HepG2 (cell line): Measurements from ENCODE around the gene RRAGA. TPM values are rescaled to one million over a fixed set of nuclear protein-coding genes. Genes with fewer than 3 reads are reported as not detected.

Experiments used
- ATAC-seq: fragments of 200-7000 bp; cut with Tn5 transposase; 3 replicates; pipeline ENCODE4 v1.9.1; 2020; ENCODE audit warnings: mild to moderate bottlenecking, moderate library complexity
- BruUV-seq: library from RNA; stranded (reverse); fragments of 400-500 nt; replicated peaks from 2 replicates; lab custom pipeline; 2021; lab: Mats Ljungman, UMichigan
- CTCF ChIA-PET: fragments of 300-600 bp; formaldehyde crosslinking; extraction: SDS; loops from one replicate; lab custom pipeline; 2021; ENCODE audit warnings: low total read pairs, inconsistent platforms, low intra/inter-chr PET ratio; lab: Yijun Ruan, JAX
- POLR2A ChIA-PET: fragments of 350-600 bp; sonication (Branson Sonifier 250); formaldehyde crosslinking; loops from one replicate; lab custom pipeline; 2020; ENCODE audit warnings: antibody characterized with exemption, inconsistent platforms; lab: Yijun Ruan, JAX
- DNase-seq: peaks from one replicate; pipeline ENCODE4 v3.0.0-alpha.2; 2015; ENCODE audit warnings: low spot score
- FAIRE-seq: peaks from 3 replicates; lab custom pipeline; 2011; peaks lifted over from hg19 to GRCh38; lab: Jason Lieb, UNC
- H2AFZ ChIP-seq: one replicate; pipeline ENCODE4 v1.6.1; 2011; ENCODE audit warnings: low read length, inconsistent platforms
- H3K27ac ChIP-seq: fragments of 300-600 bp; 3 replicates; pipeline ENCODE4 v1.8.0; 2011; ENCODE audit warnings: mixed run types, mild to moderate bottlenecking, mixed read lengths, low read length, inconsistent platforms; ENCODE audit not compliant: insufficient read depth; ENCODE audit errors: extremely low read length
- H3K27me3 ChIP-seq, 2 experiments: fragments of 200-600 bp in 1 of 2; 2 replicates in 1 of 2; 3 replicates in 1 of 2; pipeline versions ENCODE4 v1.6.0 to v1.8.0; 2011; ENCODE audit warnings: low read length in 2 of 2, mild to moderate bottlenecking in 2 of 2, moderate library complexity in 2 of 2, inconsistent platforms in 1 of 2; ENCODE audit not compliant: insufficient read depth in 2 of 2, control insufficient read depth in 1 of 2
- H3K36me3 ChIP-seq, 2 experiments: fragments of 200-600 bp in 1 of 2; replicated peaks in 1 of 2; 2 replicates in 1 of 2; 3 replicates in 1 of 2; pipeline versions ENCODE4 v1.5.1 to v1.8.0; 2011; ENCODE audit warnings: low read length in 2 of 2, inconsistent platforms in 1 of 2; ENCODE audit not compliant: insufficient read depth in 2 of 2, control insufficient read depth in 1 of 2
- H3K4me1 ChIP-seq: 2 replicates; pipeline ENCODE4 v1.5.1; 2012; ENCODE audit warnings: low read length, inconsistent platforms; ENCODE audit not compliant: insufficient read depth
- H3K4me2 ChIP-seq: 2 replicates; pipeline ENCODE4 v1.6.0; 2011; ENCODE audit warnings: low read depth, low read length, inconsistent platforms
- H3K4me3 ChIP-seq, 3 experiments: fragments of 200-600 bp in 1 of 3; sonication (generic), shearing (Covaris generic) in 1 of 3; replicated peaks in 1 of 3; 2 replicates each; pipeline ENCODE4 v1.5.1; 2011 to 2016; ENCODE audit warnings: low read length in 3 of 3, inconsistent platforms in 2 of 3, low read depth in 2 of 3, mild to moderate bottlenecking in 2 of 3, control low read depth in 1 of 3, mixed read lengths in 1 of 3; ENCODE audit not compliant: insufficient read depth in 1 of 3
- H3K79me2 ChIP-seq: one replicate; pipeline ENCODE4 v1.6.1; 2011; ENCODE audit warnings: low read length, inconsistent platforms; ENCODE audit not compliant: insufficient read depth
- H3K9ac ChIP-seq: 2 replicates; pipeline ENCODE4 v1.6.0; 2011; ENCODE audit warnings: mild to moderate bottlenecking, low read depth, low read length, inconsistent platforms; ENCODE audit not compliant: insufficient read depth
- H3K9me3 ChIP-seq: 2 replicates; pipeline ENCODE4 v1.5.1; 2012; ENCODE audit warnings: mild to moderate bottlenecking, low read length
- H4K20me1 ChIP-seq: 2 replicates; pipeline ENCODE4 v1.6.0; 2011; ENCODE audit warnings: inconsistent platforms, mild to moderate bottlenecking, low read length, moderate library complexity; ENCODE audit not compliant: insufficient read depth
- CBFB ChIP-seq: sonication (generic); formaldehyde crosslinking; IDR thresholded peaks from 2 replicates; pipeline ENCODE4 v1.4.0; 2020; ENCODE audit warnings: missing genetic modification reagents
- FOXP1 ChIP-seq, 2 experiments: fragments of 450-650 bp in 1 of 2; IDR thresholded peaks; 2 replicates each; pipeline ENCODE4 v1.6.1; 2017 to 2018; ENCODE audit warnings: antibody characterized with exemption in 1 of 2
- GTF2F1 ChIP-seq: fragments of 150-350 bp; IDR thresholded peaks from 2 replicates; pipeline ENCODE4 v1.6.1; 2014; ENCODE audit warnings: low read length
- MTA1 ChIP-seq: sonication (generic); formaldehyde crosslinking; IDR thresholded peaks from 2 replicates; pipeline ENCODE4 v1.4.0; 2020; ENCODE audit warnings: missing genetic modification reagents, mild to moderate bottlenecking, borderline replicate concordance
- MXD4 ChIP-seq: IDR thresholded peaks from 2 replicates; pipeline ENCODE4 v1.6.1; 2016; ENCODE audit warnings: mild to moderate bottlenecking, missing biosample characterization, missing genetic modification reagents
- MZF1 ChIP-seq: sonication (generic); formaldehyde crosslinking; IDR thresholded peaks from 2 replicates; pipeline ENCODE4 v1.8.1; 2023; ENCODE audit warnings: mild to moderate bottlenecking, missing genetic modification reagents, borderline replicate concordance
- NPAS2 ChIP-seq: sonication (generic); formaldehyde crosslinking; IDR thresholded peaks from 2 replicates; pipeline ENCODE4 v1.8.0; 2022; ENCODE audit warnings: mild to moderate bottlenecking, missing genetic modification reagents, borderline replicate concordance
- RAD21 ChIP-seq: fragments of 450-650 bp; formaldehyde crosslinking; IDR thresholded peaks from 2 replicates; pipeline ENCODE4 v1.5.0; 2020; ENCODE audit warnings: mild to moderate bottlenecking
- SMC3 ChIP-seq: IDR thresholded peaks from 2 replicates; pipeline ENCODE4 v1.6.1; 2011; ENCODE audit warnings: low read length, improper control_type of control experiment
- STAG1 ChIP-seq: sonication (generic); formaldehyde crosslinking; IDR thresholded peaks from 2 replicates; pipeline ENCODE4 v1.4.0; 2020; ENCODE audit warnings: missing genetic modification reagents
- ZKSCAN5 ChIP-seq: sonication (generic); formaldehyde crosslinking; IDR thresholded peaks from 2 replicates; pipeline ENCODE4 v1.5.1; 2020; ENCODE audit warnings: mild to moderate bottlenecking, missing genetic modification reagents
- ZNF20 ChIP-seq: sonication (generic); formaldehyde crosslinking; IDR thresholded peaks from 2 replicates; pipeline ENCODE4 v1.4.0; 2020; ENCODE audit warnings: mild to moderate bottlenecking, moderate library complexity, missing genetic modification reagents
- ZNF263 ChIP-seq: sonication (generic); formaldehyde crosslinking; IDR thresholded peaks from 2 replicates; pipeline ENCODE4 v1.4.0; 2020; ENCODE audit warnings: missing genetic modification reagents
- ZNF577 ChIP-seq: sonication (generic); formaldehyde crosslinking; IDR thresholded peaks from 2 replicates; pipeline ENCODE4 v1.4.0; 2020; ENCODE audit warnings: mild to moderate bottlenecking, low read depth, missing genetic modification reagents, borderline replicate concordance
- ZNF589 ChIP-seq: sonication (generic); formaldehyde crosslinking; conservative IDR thresholded peaks from 2 replicates; pipeline ENCODE4 v1.8.0; 2022; ENCODE audit warnings: mild to moderate bottlenecking, moderate library complexity, missing genetic modification reagents
- ZNF7 ChIP-seq: IDR thresholded peaks from 2 replicates; pipeline ENCODE4 v1.6.1; 2016; ENCODE audit warnings: missing biosample characterization, missing genetic modification reagents
- WGBS: methylation state at CpG from one replicate; pipeline ENCODE4 v1.1.6; 2017; ENCODE audit warnings: low lambda C conversion rate; 5-methylcytosine and 5-hydroxymethylcytosine counted together
- in situ Hi-C: cut with HindIII; loops from 2 replicates; pipeline ENCODE4 v1.10.0; 2017; ENCODE audit warnings: low pct_unique_long_range_greater_than_20kb; ENCODE audit not compliant: extremely low pct_ligation_motif_present
- intact Hi-C: fragments of 100-400 bp; cut with micrococcal nuclease; formaldehyde crosslinking; loops from one replicate; pipeline ENCODE4 v1.10.0; 2022; ENCODE audit not compliant: unreplicated experiment
- polyA plus RNA-seq, 8 experiments: library from polyadenylated mRNA; depleted of rRNA in 3 of 8; stranded (reverse) in 7 of 8; unstranded in 1 of 8; fragments of >200 nt; fragmentation: Illumina TruSeq in 4 of 8; extraction: Trizol in 4 of 8; gene quantifications; 2 replicates each; pipeline versions ENCODE4 v1.2.1 to v1.2.3, GENCODE V29; 2011 to 2016; ENCODE audit warnings: low read depth in 4 of 8, missing spikeins in 1 of 8, mixed read lengths in 1 of 8; ENCODE audit not compliant: insufficient read depth in 1 of 8
- total RNA-seq, 5 experiments: library from RNA; depleted of rRNA; stranded (reverse); fragments of >200 nt; fragmentation: Illumina TruSeq; extraction: Trizol; gene quantifications; 2 replicates each; pipeline ENCODE4 v1.2.3, GENCODE V29; 2016; ENCODE audit warnings: low read depth in 1 of 5
- TF ChIP-seq, protein P1 (sequence below): sonication (generic); formaldehyde crosslinking; IDR thresholded peaks from 2 replicates; pipeline ENCODE4 v1.5.0; 2020; ENCODE audit warnings: mild to moderate bottlenecking, missing genetic modification reagents, moderate library complexity

The RRAGA gene
- total and polyA plus RNA-seq, 2 of the 13 experiments (the other 11 are each of a cell fraction or from before 2014, with no cell fraction given), result 37.5 to 118 TPM

DNA sequence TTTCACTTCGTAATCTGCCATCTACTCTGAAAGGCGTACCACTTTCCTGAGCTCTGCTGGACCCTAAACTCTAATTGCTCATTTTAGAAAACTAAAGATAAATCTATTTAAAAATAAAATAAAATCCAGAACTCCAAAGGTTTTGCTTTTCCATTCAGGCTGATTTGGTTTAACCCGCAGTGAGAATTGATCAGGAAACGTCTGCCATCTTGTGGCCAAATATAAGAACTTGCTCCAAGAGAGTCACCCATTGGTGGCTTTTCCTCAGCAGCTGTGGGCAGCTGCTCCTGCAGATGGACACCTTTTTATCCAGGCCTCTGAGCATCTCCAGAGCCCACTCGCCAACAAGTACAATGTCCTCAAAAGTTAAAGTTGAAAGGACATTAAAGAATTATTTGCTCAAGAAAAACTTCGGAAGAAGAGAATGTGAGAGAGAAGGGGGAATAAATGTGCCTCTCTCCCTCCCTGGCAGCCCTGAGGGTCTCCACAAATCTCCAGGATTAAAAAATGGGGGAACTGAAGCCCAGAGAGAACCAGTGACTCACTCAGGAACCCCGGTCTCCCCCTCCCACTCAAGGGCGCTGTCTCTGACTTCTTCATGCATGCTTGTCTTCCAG lies 20.3 kb upstream of the RRAGA start:
- WGBS, result 3% methylated on average over 8 of the region's 8 CpGs
- intact Hi-C loops (loop anchor here (1.0 to 10.0 kb wide), 3 partner anchors 234 to 1217 kb away; no protein-coding TSS in a partner anchor), in situ Hi-C loops (loop anchor here (5.0 to 25.0 kb wide), 2 partner anchors 772 to 1217 kb away; no protein-coding TSS in a partner anchor)
- no peaks in the 10 kb centered on the region for H3K79me2 ChIP-seq
- no TSS peak for BruUV-seq
- H3K9ac ChIP-seq, result no peak overlapping the region
- no peaks in the 10 kb centered on the region for H3K36me3 ChIP-seq
- H3K4me3 ChIP-seq, result no peak overlapping the region
- no peak overlapping the region for H2AFZ ChIP-seq
- H3K4me2 ChIP-seq, result no peak overlapping the region
- no peaks in the 10 kb centered on the region for H3K9me3 ChIP-seq
- H3K4me1 ChIP-seq, result no peaks in the 10 kb centered on the region
- CTCF ChIA-PET, result interaction anchor here (1.7 kb wide), 1 partner anchor 774 kb away, joined by 13 read pairs; no protein-coding TSS in a partner anchor
- POLR2A ChIA-PET, result no interaction called here
- H4K20me1 ChIP-seq, result no peaks in the 10 kb centered on the region
- FAIRE-seq (peak; percentile 79), DNase-seq (peak; percentile 54), ATAC-seq (peak; percentile 87)
- TF ChIP-seq FOXP1 (IDR thresholded peaks at IDR 0.05) (no peak), FOXP1 (CRISPR knock-in tag; IDR thresholded peaks at IDR 0.05) (no peak), STAG1 (peak; percentile 81), SMC3 (peak; percentile 61), RAD21 (CRISPR knock-in tag) (0 out of 2 replicates have a peak, but pooled peaks have one; percentile 46)
- TF ChIP-seq, protein P1, sequence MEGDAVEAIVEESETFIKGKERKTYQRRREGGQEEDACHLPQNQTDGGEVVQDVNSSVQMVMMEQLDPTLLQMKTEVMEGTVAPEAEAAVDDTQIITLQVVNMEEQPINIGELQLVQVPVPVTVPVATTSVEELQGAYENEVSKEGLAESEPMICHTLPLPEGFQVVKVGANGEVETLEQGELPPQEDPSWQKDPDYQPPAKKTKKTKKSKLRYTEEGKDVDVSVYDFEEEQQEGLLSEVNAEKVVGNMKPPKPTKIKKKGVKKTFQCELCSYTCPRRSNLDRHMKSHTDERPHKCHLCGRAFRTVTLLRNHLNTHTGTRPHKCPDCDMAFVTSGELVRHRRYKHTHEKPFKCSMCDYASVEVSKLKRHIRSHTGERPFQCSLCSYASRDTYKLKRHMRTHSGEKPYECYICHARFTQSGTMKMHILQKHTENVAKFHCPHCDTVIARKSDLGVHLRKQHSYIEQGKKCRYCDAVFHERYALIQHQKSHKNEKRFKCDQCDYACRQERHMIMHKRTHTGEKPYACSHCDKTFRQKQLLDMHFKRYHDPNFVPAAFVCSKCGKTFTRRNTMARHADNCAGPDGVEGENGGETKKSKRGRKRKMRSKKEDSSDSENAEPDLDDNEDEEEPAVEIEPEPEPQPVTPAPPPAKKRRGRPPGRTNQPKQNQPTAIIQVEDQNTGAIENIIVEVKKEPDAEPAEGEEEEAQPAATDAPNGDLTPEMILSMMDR (CRISPR knock-in tag), result peak; percentile 77
- H3K27me3 ChIP-seq, result peaks cover 0 to 5% of the 10 kb centered on the region in 2 experiments; a peak in 1 of 5 replicates
- H3K27ac ChIP-seq, result no peak overlapping the region

DNA sequence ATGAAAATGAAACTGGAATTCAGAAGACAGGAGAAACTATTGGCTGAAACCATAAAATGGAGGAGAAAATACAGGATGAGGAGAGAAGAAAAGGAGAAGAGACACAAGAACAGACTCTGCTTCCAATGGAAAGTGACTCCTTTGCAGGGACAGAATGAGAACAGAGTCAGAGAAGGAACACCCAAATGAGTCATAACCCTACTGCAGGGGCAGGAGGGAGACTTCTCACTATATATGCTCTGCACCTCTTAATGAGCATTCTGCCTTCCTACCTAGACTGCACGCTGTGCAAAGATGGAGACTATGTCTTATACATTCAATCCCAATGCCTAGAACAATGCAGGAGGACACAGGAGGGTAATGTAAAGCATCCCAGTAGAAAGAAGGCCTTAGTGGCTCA lies 18.3 kb upstream of the RRAGA start:
- POLR2A ChIA-PET, result no interaction called here
- no peak overlapping the region for H3K4me2 ChIP-seq
- H3K27ac ChIP-seq, result no peak overlapping the region
- FAIRE-seq, result no peak
- peaks cover 0 to 5% of the 10 kb centered on the region in 2 experiments; a peak in 1 of 5 replicates for H3K27me3 ChIP-seq
- H3K4me3 ChIP-seq, result no peak overlapping the region
- H3K9ac ChIP-seq, result no peak overlapping the region
- no peak for TF ChIP-seq ZNF20 (CRISPR knock-in tag)
- TF ChIP-seq ZNF589 (CRISPR knock-in tag), result no peak
- TF ChIP-seq CBFB (CRISPR knock-in tag), result no peak
- TF ChIP-seq MZF1 (CRISPR knock-in tag), result no peak
- TF ChIP-seq SMC3, result no peak
- no peak for TF ChIP-seq ZNF7
- no peak for TF ChIP-seq ZKSCAN5 (CRISPR knock-in tag)
- TF ChIP-seq MXD4, result no peak
- TF ChIP-seq ZNF577 (CRISPR knock-in tag), result no peak
- no peak for TF ChIP-seq NPAS2 (CRISPR knock-in tag)
- no peak for TF ChIP-seq GTF2F1
- TF ChIP-seq MTA1 (CRISPR knock-in tag), result no peak
- TF ChIP-seq ZNF263 (CRISPR knock-in tag), result no peak
- CTCF ChIA-PET, result no interaction called here
- in situ Hi-C loops, result loop anchor here (25.0 kb wide), 1 partner anchor 1219 kb away; no protein-coding TSS in a partner anchor
- H3K36me3 ChIP-seq, result no peaks in the 10 kb centered on the region
- DNase-seq, result no peak
- intact Hi-C loops, result no loop called here
- no peaks in the 10 kb centered on the region for H3K4me1 ChIP-seq
- no peaks in the 10 kb centered on the region for H3K9me3 ChIP-seq
- no peak overlapping the region for H2AFZ ChIP-seq
- no peaks in the 10 kb centered on the region for H3K79me2 ChIP-seq
- no peak for ATAC-seq
- H4K20me1 ChIP-seq, result no peaks in the 10 kb centered on the region
- BruUV-seq, result no TSS peak
- 0% methylated on average over 1 of the region's 1 CpG for WGBS
